ENCODE results near the gene MAN2A1.

Gene MAN2A1

GRCh38 chr5:109674596-109674995 is 15.1 kb upstream of the MAN2A1 start:
- H3K36me3 ChIP-seq (ENCODE audit: control insufficient read depth in 2 of 2, insufficient read depth in 1 of 2, low read length in 2 of 2) = no peaks in the 10 kb centered on the region
- ChIA-PET CTCF (no interaction called here), POLR2A (no interaction called here)
- H3K4me3 ChIP-seq (ENCODE audit: low read depth, low read length) = no peak overlapping the region
- no peaks in the 10 kb centered on the region for H3K9me3 ChIP-seq (ENCODE audit: control insufficient read depth, insufficient read depth, low read depth, low read length)
- TF ChIP-seq MZF1 (tag by site-specific recombination; IDR thresholded peaks at IDR 0.05; ENCODE audit: borderline replicate concordance) (no peak), ZBTB7A (tag by site-specific recombination; IDR thresholded peaks at IDR 0.05; ENCODE audit: low read depth) (no peak), ZNF211 (tag by site-specific recombination; IDR thresholded peaks at IDR 0.05; ENCODE audit: low read depth) (no peak), ZNF76 (tag by site-specific recombination; IDR thresholded peaks at IDR 0.05; ENCODE audit: borderline replicate concordance, low read depth) (no peak), KLF16 (tag by site-specific recombination; IDR thresholded peaks at IDR 0.05) (no peak), ZNF560 (tag by site-specific recombination; IDR thresholded peaks at IDR 0.05; ENCODE audit: borderline replicate concordance) (no peak)
- TF ChIP-seq, protein P1, sequence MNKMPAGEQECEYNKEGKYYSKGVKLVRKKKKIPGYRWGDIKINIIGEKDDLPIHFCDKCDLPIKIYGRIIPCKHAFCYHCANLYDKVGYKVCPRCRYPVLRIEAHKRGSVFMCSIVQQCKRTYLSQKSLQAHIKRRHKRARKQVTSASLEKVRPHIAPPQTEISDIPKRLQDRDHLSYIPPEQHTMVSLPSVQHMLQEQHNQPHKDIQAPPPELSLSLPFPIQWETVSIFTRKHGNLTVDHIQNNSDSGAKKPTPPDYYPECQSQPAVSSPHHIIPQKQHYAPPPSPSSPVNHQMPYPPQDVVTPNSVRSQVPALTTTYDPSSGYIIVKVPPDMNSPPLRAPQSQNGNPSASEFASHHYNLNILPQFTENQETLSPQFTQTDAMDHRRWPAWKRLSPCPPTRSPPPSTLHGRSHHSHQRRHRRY (tag by site-specific recombination; IDR thresholded peaks at IDR 0.05) = no peak
- H3K4me1 ChIP-seq (ENCODE audit: control insufficient read depth, insufficient read depth, low read length) = no peaks in the 10 kb centered on the region
- H3K27ac ChIP-seq (ENCODE audit: extremely low read depth, low read depth, low read length) = no peak overlapping the region

GRCh38 chr5:109676920-109677319 is 12.8 kb upstream of the MAN2A1 start:
- Histone ChIP-seq H3K36me3 (ENCODE audit: control insufficient read depth in 2 of 2, insufficient read depth in 1 of 2, low read length in 2 of 2) (no peaks in the 10 kb centered on the region), H3K27ac (ENCODE audit: extremely low read depth, low read depth, low read length) (no peak overlapping the region), H3K4me3 (ENCODE audit: low read depth, low read length) (no peak overlapping the region), H3K4me1 (ENCODE audit: control insufficient read depth, insufficient read depth, low read length) (no peaks in the 10 kb centered on the region), H3K9me3 (ENCODE audit: control insufficient read depth, insufficient read depth, low read depth, low read length) (no peaks in the 10 kb centered on the region)
- no peak for TF ChIP-seq ZEB2 (tag by site-specific recombination; IDR thresholded peaks at IDR 0.05)
- no peak for TF ChIP-seq ZNF776 (tag by site-specific recombination; IDR thresholded peaks at IDR 0.05; ENCODE audit: borderline replicate concordance)
- TF ChIP-seq ZNF558 (tag by site-specific recombination; IDR thresholded peaks at IDR 0.05) = no peak
- CTCF ChIA-PET = interaction anchor here (0.9 kb wide), 1 partner anchor 12 kb away, joined by 3 read pairs; no protein-coding TSS in a partner anchor
- POLR2A ChIA-PET = no interaction called here

GRCh38 chr5:109678447-109678846 is 11.3 kb upstream of the MAN2A1 start:
- Histone ChIP-seq H3K27ac (ENCODE audit: extremely low read depth, low read depth, low read length) (no peak overlapping the region), H3K4me1 (ENCODE audit: control insufficient read depth, insufficient read depth, low read length) (no peaks in the 10 kb centered on the region), H3K36me3 (ENCODE audit: control insufficient read depth in 2 of 2, insufficient read depth in 1 of 2, low read length in 2 of 2) (no peaks in the 10 kb centered on the region), H3K4me3 (ENCODE audit: low read depth, low read length) (no peak overlapping the region), H3K9me3 (ENCODE audit: control insufficient read depth, insufficient read depth, low read depth, low read length) (no peaks in the 10 kb centered on the region)
- TF ChIP-seq ZNF10 (tag by site-specific recombination; IDR thresholded peaks at IDR 0.05) (no peak), ZNF335 (tag by site-specific recombination; conservative IDR thresholded peaks at IDR 0.05) (peak; percentile 69; the same call in 1 of the 2 replicates)
- ChIA-PET POLR2A (no interaction called here), CTCF (interaction anchor here (0.7 kb wide), 1 partner anchor 10 kb away, joined by 3 read pairs; no protein-coding TSS in a partner anchor)

DNA sequence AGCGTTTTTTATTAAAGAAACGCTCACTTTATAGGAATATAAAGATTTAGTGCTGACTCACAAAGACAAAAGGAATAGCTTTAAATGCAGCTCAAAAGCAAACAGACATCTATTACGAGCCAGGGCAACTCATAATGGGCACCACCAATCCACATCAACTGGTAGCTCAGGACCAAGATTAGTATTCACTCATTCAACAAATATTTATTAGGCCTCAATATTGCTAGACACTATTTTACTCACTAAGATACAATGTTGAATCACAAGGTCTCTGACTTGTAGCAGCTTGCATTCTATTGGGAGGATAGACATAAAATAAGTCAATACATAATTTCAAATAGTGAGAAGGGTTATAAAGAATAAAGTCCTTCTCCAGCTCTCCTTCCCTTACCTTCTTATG is 8.0 kb upstream of the MAN2A1 start:
- H3K4me1 ChIP-seq (ENCODE audit: control insufficient read depth, insufficient read depth, low read length) = no peaks in the 10 kb centered on the region
- H3K36me3 ChIP-seq (ENCODE audit: control insufficient read depth in 2 of 2, insufficient read depth in 1 of 2, low read length in 2 of 2) = no peaks in the 10 kb centered on the region
- H3K9me3 ChIP-seq (ENCODE audit: control insufficient read depth, insufficient read depth, low read depth, low read length) = no peaks in the 10 kb centered on the region
- H3K27ac ChIP-seq (ENCODE audit: extremely low read depth, low read depth, low read length) = no peak overlapping the region
- TF ChIP-seq ZSCAN16 (tag by site-specific recombination; IDR thresholded peaks at IDR 0.05) = no peak
- TF ChIP-seq ZNF266 (tag by site-specific recombination; IDR thresholded peaks at IDR 0.05; ENCODE audit: low read depth) = no peak
- TF ChIP-seq TCF7L2 (IDR thresholded peaks at IDR 0.05; ENCODE audit: borderline replicate concordance, low read depth, low read length) = no peak
- no peak for TF ChIP-seq PRDM2 (tag by site-specific recombination; IDR thresholded peaks at IDR 0.05; ENCODE audit: borderline replicate concordance)
- no peak for TF ChIP-seq ZNF112 (tag by site-specific recombination; IDR thresholded peaks at IDR 0.05)
- no peak for TF ChIP-seq ZNF23 (tag by site-specific recombination; IDR thresholded peaks at IDR 0.05; ENCODE audit: borderline replicate concordance)
- no peak for TF ChIP-seq ZNF707 (tag by site-specific recombination; IDR thresholded peaks at IDR 0.05)
- TF ChIP-seq ZNF580 (tag by site-specific recombination; IDR thresholded peaks at IDR 0.05) = no peak
- ChIA-PET POLR2A (no interaction called here), CTCF (no interaction called here)
- H3K4me3 ChIP-seq (ENCODE audit: low read depth, low read length) = no peak overlapping the region
